T-helper 22 cell (primary cell): ENCODE data around the gene MOV10L1.
"Not testable (repeated sequence)": the region's sequence is repeated elsewhere in the genome, so short reads cannot be mapped to it uniquely, and the experiment has no call there.

Experiments
- DNase-seq: peaks from one replicate; pipeline ENCODE4 v3.0.0-alpha.2; 2020; ENCODE audit warnings: low read depth

MOV10L1 gene

DNA sequence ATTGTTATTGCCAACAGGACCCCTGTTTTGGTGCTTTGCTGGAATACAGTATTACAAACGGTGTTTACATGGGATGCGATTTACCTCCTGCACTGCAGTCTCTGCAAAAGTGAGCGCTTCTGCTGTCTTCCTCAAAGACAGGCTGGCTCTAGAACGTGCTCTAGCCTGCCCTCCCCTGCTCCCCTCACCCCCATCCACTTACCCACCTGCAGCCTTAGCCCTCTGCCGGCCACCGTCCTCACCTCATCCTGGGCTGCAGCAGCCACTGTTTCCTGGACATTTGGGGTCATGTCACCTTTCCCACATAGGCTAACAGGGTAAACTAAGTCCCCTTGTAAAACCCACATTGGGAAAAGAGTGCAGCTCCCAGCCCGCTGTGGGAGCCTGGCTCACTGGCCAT, 71.1 kb downstream of the MOV10L1 start:
- no peak for DNase-seq

DNA sequence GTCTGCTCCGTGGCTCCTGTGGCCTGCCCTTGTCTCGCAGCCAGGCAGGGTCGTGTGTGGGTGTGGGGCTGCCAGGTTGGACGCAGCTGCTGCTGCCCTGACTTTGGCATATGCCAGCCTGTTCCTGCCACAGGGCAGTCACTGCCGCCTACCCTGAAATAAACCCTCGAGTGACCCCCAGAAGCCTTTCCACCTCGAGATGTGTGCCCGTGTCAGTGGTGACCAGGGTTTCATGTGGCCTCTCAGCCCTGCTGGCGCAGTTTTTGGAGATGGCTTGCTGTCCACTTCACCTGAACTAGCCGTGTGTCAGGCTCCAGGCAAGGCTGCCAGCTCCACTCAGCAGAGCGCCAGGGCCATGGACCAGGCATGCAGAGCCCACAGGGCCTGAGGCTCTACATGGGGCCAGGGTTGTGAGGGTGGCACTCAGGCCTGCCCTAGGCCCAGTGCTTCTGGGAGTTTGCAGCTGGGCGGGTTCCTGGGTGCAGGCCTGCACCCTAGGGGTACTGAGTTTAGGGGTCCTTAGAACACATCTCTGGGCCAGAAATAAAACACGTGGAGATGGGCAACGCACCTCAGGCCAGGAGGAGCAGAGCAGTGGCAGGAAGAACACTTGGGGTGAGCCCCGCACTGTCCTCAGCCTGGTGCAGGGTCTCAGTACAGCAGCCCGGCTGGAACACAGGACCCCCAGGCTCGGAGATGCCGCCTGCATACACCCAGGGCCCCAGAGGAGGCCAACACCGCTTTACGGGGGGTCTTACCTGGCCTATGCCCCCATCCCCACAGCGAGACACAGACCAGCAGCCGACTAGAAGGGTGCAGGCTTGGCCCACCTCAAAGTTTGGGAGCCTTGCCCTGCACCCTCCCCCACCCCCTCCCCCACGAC, 71.9 kb downstream of the MOV10L1 start:
- no peak for DNase-seq

GRCh38 chr22:50162391-50162956, 72.7 kb downstream of the MOV10L1 start:
- no peak for DNase-seq

DNA sequence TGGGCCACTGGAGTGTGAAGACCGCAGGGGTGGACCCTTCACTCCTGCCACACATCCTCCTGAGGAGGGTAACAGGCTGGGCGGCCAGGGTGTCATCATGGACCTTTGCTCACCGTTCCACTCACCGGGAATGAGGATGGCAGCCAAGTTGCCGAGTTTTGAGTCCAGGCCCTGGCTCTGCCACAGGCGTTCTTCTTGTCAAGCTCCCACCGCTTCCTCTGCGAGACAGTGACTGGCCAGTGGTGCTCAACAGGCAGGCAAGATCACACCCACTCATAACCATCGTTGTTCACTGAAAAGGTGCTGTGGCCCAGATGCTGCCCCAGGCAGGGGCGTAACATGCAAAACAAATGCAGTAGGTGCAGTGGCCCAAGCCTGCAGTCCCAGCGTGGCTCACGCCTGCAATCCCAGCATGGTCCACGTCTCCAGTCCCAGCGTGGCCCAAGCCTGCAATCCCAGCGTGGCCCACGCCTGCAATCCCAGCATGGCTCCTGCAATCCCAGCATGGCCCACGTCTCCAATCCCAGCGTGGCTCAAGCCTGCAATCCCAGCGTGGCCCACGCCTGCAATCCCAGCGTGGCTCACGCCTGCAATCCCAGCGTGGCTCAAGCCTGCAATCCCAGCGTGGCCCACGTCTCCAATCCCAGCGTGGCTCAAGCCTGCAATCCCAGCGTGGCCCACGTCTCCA, 75.8 kb downstream of the MOV10L1 start:
- DNase-seq, result no peak

DNA sequence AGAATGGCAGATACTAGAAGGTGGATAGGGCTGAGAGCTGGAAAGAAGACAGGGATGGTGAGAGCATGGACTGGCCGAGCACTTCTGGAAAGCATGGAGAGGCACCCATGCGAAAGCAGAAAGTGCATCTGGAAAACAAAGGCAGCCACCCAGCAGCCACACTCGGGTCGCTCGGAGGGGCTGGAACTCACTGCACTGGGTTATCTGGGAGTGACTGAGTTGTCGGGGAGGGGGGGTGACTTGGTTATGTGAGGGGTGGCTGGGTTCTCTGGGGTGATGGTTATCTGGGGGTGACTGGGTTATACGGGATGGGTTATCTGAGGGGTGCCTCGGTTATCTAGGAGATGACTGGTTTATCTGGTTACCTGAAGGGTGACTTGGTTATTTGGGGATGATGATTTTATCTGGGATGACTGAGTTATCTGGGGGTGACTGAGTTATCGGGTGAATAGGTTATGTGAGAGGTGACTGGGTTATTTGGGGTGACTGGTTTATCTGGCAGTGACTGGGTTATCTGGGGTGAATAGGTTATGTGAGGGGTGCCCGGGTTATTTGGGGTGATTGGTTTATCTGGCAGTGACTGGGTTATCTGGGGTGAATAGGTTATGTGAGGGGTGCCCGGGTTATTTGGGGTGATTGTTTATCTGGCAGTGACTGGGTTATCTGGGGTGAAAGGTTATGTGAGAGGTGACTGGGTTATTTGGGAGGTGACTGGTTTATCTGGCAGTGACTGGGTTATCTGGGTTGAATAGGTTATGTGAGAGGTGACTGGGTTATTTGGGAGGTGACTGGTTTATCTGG, 78.1 kb downstream of the MOV10L1 start:
- DNase-seq, result no peak

- DNase-seq, result not testable (repeated sequence)
Measured at GRCh38 chr22:50168490-50169180, 78.8 kb downstream of the MOV10L1 start.

- no peak for DNase-seq
Measured at GRCh38 chr22:50169181-50169759, 79.5 kb downstream of the MOV10L1 start.

GRCh38 chr22:50169774-50170341, 80.1 kb downstream of the MOV10L1 start:
- DNase-seq, result no peak

GRCh38 chr22:50170453-50171318, 80.9 kb downstream of the MOV10L1 start, which contains the start of gene PANX2:
Gene PANX2, plus strand, starts transcription at chr22:50170731. Its CDS starts 0 bp downstream, at chr22:50170731.
- DNase-seq, result no peak

DNA sequence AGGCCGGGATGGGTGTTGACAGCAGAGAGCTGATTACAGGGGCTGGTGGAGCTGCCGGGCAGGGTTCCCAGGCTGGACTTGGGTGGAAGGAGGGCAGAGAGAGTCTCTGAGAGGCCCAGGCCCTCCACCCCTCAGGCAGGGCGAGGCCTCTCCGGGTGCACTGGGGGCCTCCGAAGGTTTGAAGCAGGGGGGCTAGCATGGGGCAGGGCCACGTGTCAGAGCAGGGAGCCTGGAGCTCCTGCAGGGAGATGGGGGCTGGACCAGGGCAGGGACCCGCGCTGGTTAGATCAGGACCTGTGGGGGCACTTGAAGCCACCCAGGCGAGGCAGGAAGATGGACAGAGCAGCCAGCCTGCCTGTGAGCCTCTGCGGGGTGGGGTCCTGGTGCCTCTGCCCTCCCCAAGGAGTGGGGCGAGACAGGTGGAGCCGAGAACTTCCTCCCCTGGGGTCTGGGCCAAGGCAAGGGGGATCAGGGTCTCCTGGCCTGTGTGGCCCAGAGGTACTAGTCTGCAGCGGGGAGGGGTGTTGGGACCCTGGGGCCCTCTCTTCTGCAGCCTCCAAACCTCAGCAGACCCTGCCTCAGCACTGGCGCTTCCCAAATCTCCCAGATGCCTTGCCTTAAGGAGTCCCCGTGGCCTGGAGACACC, 81.6 kb downstream of the MOV10L1 start:
- DNase-seq, result no peak

DNA sequence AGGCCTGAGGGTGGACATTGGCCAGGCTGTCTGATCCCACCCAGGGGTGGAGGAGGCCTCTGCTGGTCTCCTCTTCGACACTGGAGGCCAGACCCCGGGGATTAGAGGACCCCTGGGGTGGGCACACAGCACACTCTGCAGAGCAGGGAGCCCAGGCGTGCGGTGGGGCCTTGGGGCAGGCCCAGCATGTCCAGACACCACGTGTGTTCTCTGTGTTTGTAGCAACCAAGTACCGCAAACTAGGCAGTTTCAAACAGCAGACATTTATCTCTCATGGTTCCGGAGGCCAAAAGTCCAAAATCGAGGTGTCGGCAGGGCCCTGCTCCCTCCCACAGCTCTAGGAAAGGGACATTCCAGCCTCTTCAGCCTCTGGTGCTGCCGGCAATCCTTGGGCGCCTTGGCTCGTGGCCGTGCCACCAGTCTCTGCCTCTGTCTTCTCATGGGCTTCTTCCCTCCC, 82.2 kb downstream of the MOV10L1 start:
- no peak for DNase-seq

DNA sequence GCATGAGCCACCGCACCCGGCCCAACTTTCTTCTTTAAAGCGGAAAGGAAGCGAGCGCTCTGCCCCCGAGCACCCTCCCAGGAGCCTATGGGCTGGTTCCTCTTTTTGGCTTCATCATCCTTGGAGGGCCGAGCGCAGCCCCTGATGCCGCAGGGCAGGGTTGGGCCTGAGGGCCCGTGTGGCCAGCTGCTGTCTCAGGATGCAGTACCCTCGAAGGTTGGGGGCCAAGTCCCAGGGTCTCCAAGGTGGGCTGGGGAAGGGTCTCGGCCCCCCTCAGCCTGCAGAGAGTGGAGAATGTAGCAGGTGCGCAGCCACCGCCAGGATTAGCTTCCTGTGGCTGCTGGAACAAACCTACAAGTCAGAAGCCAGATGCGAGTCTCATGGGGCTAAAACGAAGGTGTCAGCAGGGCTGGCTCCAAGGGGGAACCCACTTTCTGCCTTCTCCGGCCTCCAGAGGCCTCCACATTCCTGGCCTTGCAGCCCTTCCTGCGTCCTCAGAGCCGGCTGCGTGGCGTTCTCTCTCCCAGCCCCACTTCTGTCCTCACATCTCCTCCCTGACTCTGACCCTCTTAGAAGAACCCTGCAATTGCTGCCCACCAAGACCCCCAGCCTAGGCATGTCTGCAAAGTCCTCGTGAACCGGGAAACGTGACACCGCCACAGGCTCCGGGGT, 83.6 kb downstream of the MOV10L1 start:
- no peak for DNase-seq

GRCh38 chr22:50173983-50174355, 84.2 kb downstream of the MOV10L1 start:
- DNase-seq, result no peak

GRCh38 chr22:50174382-50175190, 84.8 kb downstream of the MOV10L1 start:
- DNase-seq, result no peak

GRCh38 chr22:50175191-50175461, 85.3 kb downstream of the MOV10L1 start:
- no peak for DNase-seq

DNA sequence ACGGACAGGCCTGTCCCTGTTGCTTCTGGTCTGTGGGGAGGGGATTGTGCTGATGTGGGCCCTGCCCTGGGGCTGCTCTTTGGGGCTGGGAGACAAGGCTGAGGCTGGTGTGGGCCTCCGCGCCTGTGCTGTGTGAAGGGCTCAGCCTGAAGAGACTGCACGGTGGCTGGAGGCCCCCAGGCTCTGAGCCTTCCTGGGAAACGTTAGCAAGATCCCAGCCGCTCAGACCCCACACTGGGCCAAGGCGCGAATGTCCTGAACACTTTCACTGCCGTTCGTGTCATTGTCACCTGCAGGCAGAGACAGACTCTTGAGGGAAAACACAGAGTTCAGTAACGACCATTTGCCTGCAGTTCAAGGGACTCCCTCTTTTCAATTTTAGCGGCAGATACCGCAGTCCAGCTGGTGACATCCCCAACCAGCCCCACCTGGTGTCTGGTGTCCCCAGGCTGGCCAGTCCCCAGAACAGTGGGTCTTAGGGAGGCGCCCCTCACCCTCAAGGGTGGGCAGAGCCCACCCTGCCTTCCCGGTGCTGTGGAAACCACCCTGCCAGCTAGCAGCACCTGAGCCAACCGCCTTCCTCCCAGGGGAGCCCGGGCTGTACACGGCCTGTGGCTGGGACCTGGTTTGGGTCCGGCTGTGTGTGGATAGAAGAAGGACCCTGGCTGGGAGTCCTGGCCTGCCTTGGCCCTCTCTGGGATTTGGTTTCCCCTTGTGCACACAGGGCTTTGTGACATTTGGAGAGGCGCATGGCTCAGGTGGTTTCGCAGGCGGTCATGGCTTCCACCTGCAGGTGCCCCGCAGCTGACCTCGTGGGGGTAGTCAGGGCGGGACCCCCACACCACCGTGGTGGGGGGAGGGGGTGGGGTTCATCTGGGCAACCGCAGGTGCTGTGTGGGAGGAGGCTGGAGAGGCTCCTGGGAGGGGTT, 86.4 kb downstream of the MOV10L1 start:
- DNase-seq, result no peak
